BJ (cell line): ENCODE measurements around the gene PPP1R16B. TPM values are rescaled to one million over a fixed set of nuclear protein-coding genes. Genes with fewer than 3 reads are reported as not detected.

ENCODE experiments used
- CTCF ChIA-PET: fragments of 350-600 bp; formaldehyde crosslinking; extraction: SDS; loops from one replicate; lab custom pipeline; 2021; ENCODE audit warnings: antibody characterized with exemption, inconsistent platforms; lab: Yijun Ruan, JAX
- POLR2A ChIA-PET: fragments of 300-600 bp; sonication (Branson Sonifier 250); formaldehyde crosslinking; extraction: SDS; loops from one replicate; lab custom pipeline; 2021; ENCODE audit warnings: antibody characterized with exemption; lab: Charles Lee
- DNase-seq: peaks from one replicate; pipeline ENCODE4 v3.0.0-alpha.2; 2011; ENCODE audit warnings: low read depth
- H3K27me3 ChIP-seq: 2 replicates; pipeline ENCODE4 v1.6.0; 2011; ENCODE audit warnings: low read length; ENCODE audit not compliant: control insufficient read depth, insufficient read depth
- H3K36me3 ChIP-seq: 2 replicates; pipeline ENCODE4 v1.5.1; 2011; ENCODE audit warnings: low read length; ENCODE audit not compliant: control insufficient read depth, insufficient read depth
- H3K4me3 ChIP-seq: 2 replicates; pipeline ENCODE4 v1.5.1; 2011; ENCODE audit warnings: low read depth, mild to moderate bottlenecking, control low read depth, low read length
- polyA plus RNA-seq: library from polyadenylated mRNA; depleted of rRNA; stranded (reverse); fragments of >200 nt; gene quantifications from 2 replicates; pipeline ENCODE4 v1.2.3, GENCODE V29; 2011
- TF ChIP-seq, protein P1 (sequence below): IDR thresholded peaks from 2 replicates; pipeline ENCODE4 v1.5.1; 2011; ENCODE audit warnings: low read depth, mild to moderate bottlenecking, control low read depth, inconsistent platforms, low read length, moderate library complexity; ENCODE audit not compliant: insufficient read depth

PPP1R16B gene
- polyA plus RNA-seq, 1 experiment: not detected

DNA sequence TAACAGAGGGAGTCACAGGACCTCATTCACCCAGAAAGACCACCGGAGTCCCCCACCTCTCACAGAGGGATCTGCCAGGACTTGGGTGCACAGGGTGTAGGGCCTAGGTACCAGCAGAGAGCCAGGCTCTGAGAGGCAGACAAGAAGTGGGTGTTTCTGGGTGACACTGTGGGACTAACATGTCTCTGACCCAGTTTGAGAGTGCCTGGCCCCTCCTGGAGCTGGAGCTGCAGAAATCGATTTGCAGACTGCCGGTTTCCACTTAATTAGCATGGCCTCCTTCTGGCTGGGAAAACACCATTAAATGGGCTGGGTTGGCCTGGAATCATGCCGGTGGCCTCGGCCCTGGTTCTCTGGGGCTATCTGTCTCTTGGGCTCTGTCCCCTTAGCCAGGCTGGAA, 59.2 kb downstream of the PPP1R16B start:
- TF ChIP-seq, protein P1, sequence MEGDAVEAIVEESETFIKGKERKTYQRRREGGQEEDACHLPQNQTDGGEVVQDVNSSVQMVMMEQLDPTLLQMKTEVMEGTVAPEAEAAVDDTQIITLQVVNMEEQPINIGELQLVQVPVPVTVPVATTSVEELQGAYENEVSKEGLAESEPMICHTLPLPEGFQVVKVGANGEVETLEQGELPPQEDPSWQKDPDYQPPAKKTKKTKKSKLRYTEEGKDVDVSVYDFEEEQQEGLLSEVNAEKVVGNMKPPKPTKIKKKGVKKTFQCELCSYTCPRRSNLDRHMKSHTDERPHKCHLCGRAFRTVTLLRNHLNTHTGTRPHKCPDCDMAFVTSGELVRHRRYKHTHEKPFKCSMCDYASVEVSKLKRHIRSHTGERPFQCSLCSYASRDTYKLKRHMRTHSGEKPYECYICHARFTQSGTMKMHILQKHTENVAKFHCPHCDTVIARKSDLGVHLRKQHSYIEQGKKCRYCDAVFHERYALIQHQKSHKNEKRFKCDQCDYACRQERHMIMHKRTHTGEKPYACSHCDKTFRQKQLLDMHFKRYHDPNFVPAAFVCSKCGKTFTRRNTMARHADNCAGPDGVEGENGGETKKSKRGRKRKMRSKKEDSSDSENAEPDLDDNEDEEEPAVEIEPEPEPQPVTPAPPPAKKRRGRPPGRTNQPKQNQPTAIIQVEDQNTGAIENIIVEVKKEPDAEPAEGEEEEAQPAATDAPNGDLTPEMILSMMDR: no peak
- POLR2A ChIA-PET: no interaction called here
- 0 out of 2 replicates have a peak, but pooled peaks cover 1% of the 10 kb centered on the region for H3K27me3 ChIP-seq
- no peak overlapping the region for H3K4me3 ChIP-seq
- no peaks in the 10 kb centered on the region for H3K36me3 ChIP-seq
- CTCF ChIA-PET: no interaction called here
- DNase-seq: no peak

DNA sequence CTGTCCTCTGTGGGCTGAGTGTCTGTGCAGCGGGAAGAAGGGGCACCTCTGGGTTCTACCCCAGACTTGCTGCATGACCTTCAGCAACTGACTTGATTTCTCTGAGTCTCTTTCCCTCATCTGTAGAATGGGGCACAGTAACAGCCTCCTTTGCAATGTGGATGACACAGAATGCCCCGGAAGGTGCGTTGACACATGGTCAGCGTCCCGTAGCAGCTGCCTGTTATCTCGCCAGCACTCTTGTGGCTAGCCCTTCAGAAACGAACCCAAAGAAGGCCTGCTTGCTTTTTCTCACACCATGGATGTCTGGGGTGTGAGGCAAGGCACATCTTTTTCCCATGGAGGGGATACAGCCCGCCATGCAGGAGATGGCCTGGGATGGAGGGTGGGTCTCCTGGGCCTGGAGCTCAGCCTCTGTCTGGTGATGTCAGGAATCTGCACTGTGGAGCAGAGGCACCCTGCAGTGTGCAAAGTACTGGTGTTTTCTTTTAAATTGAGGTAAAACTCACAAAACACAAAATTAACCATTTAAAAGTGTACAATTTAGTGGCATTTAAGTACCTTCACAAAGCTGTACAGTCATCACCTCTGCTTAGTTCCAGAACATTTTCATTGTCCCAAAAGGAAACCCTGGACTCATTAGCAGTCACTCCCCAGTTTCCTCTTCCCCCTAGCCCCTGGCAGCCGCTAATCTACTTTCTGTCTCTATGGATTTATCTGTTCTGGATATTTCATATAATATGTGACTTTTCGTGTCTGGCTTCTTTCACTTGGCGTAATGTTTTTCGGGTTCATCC, 61.0 kb downstream of the PPP1R16B start:
- TF ChIP-seq, protein P1: no peak
- ChIA-PET POLR2A (no interaction called here), CTCF (interaction anchor here (0.6 kb wide), 1 partner anchor 579 kb away, joined by 3 read pairs; no protein-coding TSS in a partner anchor)
- Histone ChIP-seq H3K27me3 (0 out of 2 replicates have a peak, but pooled peaks cover 1% of the 10 kb centered on the region), H3K36me3 (no peaks in the 10 kb centered on the region), H3K4me3 (no peak overlapping the region)
- DNase-seq: no peak

DNA sequence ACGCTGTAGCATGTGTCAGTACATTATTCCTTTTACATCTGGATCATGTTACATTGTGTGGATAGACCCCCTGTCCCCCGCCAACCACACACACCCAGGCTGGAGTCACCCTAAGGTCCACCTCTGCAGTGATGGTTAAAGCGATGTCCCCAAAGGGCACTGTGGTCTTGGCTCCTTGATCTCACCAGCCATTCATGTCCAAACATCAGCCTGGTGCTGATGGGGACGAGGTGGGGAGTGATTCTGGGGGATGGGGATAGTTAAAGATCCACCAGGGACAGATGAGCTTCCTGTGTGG, 61.5 kb downstream of the PPP1R16B start:
- POLR2A ChIA-PET: interaction anchor here (0.6 kb wide), 1 partner anchor 11 kb away, joined by 4 read pairs; no protein-coding TSS in a partner anchor
- no peaks in the 10 kb centered on the region for H3K36me3 ChIP-seq
- 0 out of 2 replicates have a peak, but pooled peaks cover 1% of the 10 kb centered on the region for H3K27me3 ChIP-seq
- no peak overlapping the region for H3K4me3 ChIP-seq
- TF ChIP-seq, protein P1: no peak
- no peak for DNase-seq
- CTCF ChIA-PET: interaction anchor here (0.6 kb wide), 1 partner anchor 578 kb away, joined by 3 read pairs; no protein-coding TSS in a partner anchor

DNA sequence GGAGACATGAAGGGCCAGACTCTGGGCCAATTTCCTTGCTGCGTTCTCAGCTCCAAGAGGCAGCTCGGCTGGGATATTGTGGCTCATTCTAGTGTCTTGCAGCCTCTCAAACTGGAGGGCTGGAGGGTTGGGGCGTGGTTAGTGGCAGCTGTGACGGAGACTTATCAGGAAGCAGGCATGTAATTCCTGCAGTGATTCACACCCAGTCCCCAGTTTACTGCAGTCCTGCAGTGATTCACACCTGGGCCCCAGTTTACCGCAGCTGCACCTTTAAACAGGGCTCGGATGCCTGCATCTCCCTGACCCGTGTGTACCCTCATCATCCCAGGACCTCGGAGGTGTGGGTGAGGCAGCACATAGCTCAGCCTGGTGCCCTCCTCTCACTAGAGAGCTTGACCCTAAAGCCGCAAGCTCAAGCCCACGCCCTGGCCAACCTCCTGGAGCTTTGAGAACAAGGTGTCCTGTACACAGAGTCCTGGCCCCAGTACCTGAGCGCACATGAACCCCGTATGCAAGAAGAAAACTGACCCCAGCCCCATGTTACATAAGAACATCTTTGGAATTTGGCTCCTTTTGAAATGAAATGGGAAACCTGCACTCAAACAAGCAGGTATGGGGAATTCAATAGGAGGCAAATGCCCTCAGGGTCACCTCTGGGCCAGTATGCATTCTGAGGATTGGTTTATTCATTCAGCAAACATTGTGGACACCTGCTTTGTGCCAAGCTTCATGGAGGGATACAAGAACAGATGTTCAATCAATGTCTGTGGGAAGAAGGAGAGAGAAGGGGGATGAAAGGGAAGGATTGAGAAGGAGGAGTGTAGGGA, 65.4 kb downstream of the PPP1R16B start:
- no peaks in the 10 kb centered on the region for H3K36me3 ChIP-seq
- no peak for DNase-seq
- TF ChIP-seq, protein P1: no peak
- H3K4me3 ChIP-seq: no peak overlapping the region
- POLR2A ChIA-PET: no interaction called here
- no peaks in the 10 kb centered on the region; the same call in 1 of the 2 replicates for H3K27me3 ChIP-seq
- CTCF ChIA-PET: interaction anchor here (0.6 to 0.7 kb wide), 2 partner anchors 9 to 179 kb away, joined by 3 read pairs; no protein-coding TSS in a partner anchor

DNA sequence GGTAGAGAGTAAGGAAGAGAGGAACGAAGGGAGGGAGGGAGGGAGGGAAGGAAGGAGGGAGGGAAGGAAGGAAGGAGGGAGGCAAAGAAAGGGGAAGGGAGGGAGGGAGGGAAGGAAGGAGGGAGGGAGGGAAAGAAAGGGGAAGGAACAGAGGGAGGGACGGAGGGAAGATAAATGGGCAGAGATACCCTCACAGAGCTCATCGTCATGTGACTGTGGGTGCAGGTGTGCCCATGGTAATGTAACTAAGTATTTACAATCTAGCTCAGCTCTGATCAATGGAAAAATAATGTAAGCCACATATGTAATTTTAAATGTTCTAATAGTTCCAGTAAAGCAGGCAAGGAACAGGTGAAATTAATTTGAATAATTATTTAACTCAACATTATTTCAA, 66.1 kb downstream of the PPP1R16B start:
- ChIA-PET CTCF (interaction anchor here (0.7 to 1.6 kb wide), 2 partner anchors 22 to 178 kb away, joined by 3 to 5 read pairs; no protein-coding TSS in a partner anchor), POLR2A (no interaction called here)
- TF ChIP-seq, protein P1: no peak
- Histone ChIP-seq H3K36me3 (no peaks in the 10 kb centered on the region), H3K4me3 (no peak overlapping the region), H3K27me3 (no peaks in the 10 kb centered on the region; the same call in 1 of the 2 replicates)
- DNase-seq: no peak
